HG02759 (cell line): Measurements from ENCODE around the gene SCGB3A2.
A peak's percentile ranks its signal among the peaks of the same experiment; 100 is the strongest.

Experiments
- ATAC-seq: cut with Tn5 transposase; IDR thresholded peaks from one replicate; pipeline ENCODE4 v1.9.1; 2021; ENCODE audit warnings: mild to moderate bottlenecking, moderate library complexity; ENCODE audit not compliant: unreplicated experiment

SCGB3A2 gene

DNA sequence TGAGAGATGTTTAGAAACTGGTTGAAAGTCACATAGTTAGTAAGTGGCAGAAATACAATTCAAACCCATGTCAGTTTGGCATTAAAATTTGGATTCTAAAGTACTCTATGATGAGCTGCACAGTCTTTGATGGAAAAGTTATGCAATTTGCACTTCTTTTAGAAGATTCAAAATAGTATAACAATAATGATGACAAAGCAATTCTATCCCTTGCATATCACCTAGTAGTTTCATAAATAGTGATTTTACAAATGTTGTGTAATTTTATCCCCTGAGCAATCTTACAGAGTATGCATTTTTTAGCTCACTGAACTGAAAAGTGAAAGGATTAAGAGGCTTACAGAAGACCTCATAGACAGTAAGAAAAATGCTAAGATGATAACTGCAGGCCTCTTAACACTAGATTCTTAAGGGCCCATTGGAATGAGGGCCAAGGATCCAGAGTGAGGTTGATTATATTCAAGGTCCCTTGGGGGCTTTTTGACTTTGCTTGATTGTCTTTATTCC is 24.2 kb downstream of the SCGB3A2 start:
- ATAC-seq = no peak

DNA sequence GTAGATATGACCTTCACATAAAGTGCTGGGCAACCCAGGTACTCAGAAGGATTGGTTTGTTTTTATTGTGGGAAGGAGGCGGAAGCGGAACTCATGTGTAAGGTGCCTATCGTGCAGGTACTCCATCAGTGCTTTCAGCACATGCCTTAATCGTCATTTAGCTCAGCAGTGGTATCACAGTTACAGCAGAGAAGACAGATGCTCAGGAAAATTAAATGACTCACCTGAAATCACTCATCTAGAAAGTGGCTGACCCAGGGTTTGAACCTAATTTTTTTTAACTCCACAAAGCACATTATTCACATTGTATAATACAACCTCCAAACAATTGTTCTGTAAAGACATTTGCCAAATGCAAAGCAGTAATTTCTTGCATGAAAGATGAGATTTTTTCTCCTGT is 25.6 kb downstream of the SCGB3A2 start:
- ATAC-seq = no peak

DNA sequence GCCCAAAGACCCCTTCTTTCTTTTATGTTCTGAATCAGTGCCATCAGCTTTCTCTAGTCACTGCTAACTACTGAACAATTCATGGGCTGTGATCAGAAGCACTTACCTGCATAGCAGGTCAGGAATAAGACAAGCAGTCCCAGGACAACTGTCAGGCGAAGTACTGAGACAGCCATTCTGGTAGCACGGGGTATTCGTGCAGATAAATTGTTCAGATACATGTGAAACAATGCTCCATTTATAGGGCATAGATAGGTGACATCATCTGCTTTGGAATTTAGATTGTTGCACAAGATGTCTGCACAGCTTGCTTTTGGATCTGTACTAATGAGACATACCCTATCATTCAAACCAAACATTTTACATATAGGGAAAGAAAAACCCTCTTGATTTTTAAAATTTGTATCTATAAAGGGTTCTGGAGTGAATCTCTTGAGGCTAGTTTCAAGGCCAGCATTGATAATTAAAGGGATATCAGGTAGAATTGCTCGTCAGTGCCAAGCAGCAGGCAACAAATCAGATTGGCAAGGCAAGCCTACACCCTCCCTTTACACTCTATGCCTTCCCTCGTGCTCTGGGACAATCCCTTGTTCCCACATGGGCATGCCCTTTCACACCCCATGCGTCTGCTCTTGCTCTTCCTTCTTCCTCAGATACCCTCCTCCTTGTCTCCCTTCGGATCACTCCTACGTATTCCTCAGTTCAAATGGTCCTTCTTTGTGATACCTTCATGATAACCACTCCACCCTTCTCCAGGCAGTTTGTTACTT is 28.0 kb downstream of the SCGB3A2 start, which contains the start of gene C5orf46:
TSS of gene C5orf46 (minus strand) at position 213 of the 770 bp plus-strand sequence. CDS start at position 176, 37 bp downstream.
- ATAC-seq = no peak

DNA sequence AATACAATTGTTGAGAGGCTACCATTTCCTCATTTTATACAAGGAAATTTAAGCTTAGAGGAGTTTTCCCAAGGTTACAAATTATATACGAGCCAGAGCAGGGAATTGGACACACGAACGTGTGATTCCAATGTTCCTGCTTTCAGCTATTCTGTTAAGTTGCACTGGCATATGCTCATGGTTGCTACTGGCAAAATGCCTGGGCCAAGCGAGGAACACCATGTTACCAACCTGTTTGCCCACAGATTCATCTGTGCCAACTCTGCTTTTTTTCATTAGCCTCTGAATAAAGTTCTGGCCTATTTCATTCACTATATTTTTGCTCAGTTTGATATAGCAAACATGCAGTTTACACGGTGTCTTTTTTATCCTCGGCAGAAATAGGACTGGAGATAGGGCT is 32.9 kb downstream of the SCGB3A2 start:
- no peak for ATAC-seq

DNA sequence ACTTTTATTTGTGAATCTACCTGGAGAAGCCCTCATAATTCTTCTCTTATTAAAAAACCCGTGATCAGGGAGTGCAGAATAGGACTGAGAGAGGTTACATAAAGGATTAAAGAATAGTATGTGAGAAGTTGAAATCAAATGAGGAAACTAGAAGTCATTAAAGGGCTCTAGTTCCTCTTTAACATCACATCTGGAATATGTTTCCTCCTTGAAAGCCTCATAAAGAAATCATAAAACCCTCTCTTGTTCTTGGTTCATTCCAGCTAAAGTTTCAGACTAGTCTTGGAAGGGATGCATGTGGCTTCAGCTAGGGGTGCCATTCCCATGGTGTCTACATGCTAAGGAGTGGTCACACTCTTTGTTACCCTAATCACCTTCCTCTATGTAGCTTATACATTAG is 33.5 kb downstream of the SCGB3A2 start:
- no peak for ATAC-seq

DNA sequence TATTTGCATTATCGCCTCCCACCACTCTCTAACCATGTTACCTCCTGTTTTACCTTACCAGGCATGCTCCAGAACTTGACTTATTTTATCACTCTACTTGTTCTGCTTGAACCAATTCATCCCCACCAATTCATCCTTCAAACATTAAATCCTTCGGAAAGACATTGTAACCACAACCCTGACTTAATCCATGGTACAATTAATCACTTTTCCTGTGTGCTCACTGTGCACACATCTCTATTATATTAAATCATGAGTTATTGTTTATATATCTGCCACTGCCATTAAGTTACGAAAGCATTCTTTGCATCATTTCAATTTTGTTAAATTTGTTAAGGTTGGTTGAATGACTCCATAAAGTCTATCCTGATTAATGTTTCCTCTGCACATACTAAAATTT is 35.3 kb downstream of the SCGB3A2 start:
- no peak for ATAC-seq

DNA sequence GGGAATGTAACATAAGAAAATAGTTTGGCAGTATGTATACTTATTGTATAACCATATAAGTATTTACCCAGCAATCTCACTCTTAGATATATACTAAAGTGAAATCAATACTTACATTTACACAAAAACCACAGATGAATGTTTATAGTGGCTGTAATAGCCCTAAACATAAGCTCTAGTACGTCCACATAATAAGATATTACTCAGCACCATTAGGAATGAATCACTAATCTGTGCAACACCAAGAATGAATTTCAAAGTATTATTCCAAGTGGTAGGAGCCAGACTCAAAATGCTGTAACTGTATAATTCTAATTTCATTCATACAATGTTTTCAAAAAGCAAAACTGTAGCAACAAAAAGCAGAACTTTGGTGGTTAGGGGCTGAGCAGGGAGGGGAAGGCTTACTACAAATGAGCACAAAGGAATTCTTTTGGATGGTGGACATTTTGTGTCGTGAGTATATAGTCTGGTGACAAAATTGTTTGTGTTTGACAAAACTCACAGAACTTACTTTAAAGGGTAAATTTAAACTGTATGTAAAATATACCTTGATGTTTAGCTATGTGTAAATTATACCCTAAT is 39.7 kb downstream of the SCGB3A2 start:
- ATAC-seq = no peak

DNA sequence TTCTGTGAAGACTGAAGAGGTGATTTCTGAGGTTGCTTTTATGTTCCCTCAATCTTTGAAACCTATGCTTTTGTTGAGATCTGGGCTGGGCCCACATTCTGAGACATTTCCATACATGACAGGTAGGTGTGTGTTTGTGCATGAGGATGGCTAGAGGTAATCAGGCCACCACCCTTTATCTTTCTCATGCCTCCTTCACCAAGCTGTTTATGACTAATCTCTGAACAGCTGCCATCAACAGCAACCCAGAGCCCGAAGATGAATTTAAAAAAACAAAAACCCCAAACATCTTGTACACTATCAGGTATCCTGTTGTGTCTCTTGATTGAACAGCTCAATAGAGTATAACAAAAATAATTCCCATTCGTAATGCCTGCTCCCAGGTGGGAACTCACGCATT is 40.4 kb downstream of the SCGB3A2 start:
- ATAC-seq = no peak

DNA sequence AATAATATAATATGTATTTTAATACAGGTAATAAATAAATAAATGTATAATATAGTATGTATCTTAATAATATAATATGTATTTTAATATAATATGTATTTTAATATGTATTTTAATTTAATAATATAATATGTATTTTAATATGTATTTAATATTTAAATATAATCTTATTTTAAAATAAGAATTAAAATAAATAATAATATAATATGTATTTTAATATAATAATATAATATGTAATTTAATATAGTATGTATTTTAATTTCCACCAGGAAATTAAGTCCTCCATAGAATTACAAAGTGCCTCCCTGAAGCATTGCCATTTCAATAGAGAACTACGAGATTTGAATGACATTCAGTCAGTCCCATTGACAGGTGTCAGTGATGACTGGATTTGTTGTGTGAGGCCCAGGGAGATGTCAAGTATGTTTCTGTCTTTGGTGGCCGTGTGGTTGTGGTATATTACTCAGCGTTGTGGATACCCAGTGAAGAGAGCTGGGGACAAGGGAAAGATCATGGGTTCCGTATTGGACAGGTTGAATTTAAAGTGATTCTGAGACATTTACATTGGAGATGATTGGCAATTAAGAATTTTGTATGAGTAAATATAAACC is 42.0 kb downstream of the SCGB3A2 start:
- no peak for ATAC-seq

DNA sequence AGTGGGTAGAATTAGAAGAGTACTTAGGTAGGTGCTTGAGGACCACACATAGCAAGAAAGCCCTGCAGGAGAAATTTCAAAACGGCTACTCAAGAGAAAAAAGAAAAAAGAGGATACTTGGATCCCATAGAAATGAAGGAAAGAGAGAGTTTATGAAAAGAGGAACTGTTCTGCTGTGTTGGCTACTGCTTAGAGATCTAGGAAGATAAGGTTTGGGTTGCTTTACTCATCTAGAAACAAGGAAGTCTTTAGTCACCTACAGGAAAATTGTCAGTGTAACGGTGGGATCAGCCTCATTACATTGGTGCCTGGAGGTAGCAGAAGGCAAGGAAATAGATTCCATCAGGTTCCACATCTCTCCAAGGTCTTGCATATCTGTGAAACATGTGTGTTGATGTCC is 42.6 kb downstream of the SCGB3A2 start:
- no peak for ATAC-seq

DNA sequence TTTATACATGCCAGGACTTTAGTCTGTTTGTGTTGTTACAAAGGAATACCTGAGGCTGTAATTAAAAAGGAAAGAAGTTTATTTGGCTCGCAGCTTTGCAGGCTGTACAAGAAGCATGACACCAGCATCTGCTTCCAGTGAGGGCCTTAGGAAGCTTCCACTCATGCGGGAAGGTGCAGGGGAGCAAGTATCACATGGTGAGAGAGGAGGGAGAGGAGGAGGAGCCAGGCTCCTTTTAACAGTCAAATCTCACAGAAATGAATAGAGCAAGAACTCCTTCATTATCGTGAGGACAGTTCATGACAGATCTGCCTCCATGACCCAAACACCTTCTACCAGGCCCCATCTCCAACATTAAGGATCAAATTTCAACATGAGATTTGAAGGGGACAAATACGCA is 46.5 kb downstream of the SCGB3A2 start:
- ATAC-seq = no peak

DNA sequence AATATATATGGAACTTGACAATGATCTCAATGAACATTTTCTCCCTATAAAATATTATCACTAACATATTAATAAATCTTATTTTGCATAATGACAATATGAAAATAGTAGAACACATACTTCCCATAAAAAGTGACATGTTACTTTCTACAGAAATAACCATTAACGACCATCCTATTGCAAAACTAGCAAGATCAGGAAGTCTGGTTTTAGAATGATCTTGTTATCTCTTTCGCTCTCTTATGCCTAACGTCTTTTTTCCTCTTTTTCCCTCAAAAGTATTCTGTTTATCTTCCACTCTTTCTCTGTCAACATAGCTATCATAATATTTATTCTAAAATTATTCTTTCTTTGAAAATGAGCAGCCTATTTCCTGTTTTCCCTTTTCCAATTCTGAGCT is 49.4 kb downstream of the SCGB3A2 start:
- ATAC-seq = no peak

DNA sequence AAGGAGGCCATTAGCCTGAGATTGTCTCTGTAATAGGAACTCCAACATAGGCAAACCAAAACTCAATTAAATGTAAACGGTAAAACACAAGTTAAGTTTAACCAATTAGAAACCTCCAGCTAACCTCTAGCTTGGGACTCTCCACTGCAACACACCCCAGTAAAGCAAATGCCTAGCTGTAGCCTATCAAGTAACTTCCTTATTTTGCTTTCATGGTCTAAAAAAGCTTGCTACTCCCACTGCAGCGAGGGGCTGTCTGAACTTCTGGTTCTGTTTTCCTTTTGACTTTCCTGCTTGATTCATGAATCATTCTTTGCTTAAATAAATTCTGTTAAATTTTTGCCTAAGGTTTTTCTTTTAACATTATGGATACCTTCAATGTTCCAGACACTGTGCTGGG is 52.3 kb downstream of the SCGB3A2 start:
- peak; percentile 87 for ATAC-seq
